ENCODE measurements around the gene ITGB3.

- TF ChIP-seq TAF1 (IDR thresholded peaks at IDR 0.05; ENCODE audit: low read depth, low read length), result no peak
- TF ChIP-seq POLR2A (IDR thresholded peaks at IDR 0.05; ENCODE audit: low read depth, low read length), result no peak
- no peak for TF ChIP-seq PAX5 (IDR thresholded peaks at IDR 0.05; ENCODE audit: insufficient read depth, low read length, severe bottlenecking)
- TF ChIP-seq POLR2AphosphoS5 (IDR thresholded peaks at IDR 0.05; ENCODE audit: low read depth, low read length), result no peak
Measured at GRCh38 chr17:47289302-47289701, 35.7 kb downstream of the ITGB3 start.

All from GM12891 (cell line).